ENCODE results near the gene BATF. TPM values are rescaled to one million over a fixed set of nuclear protein-coding genes. Genes with fewer than 3 reads are reported as not detected.
A peak's percentile ranks its signal among the peaks of the same experiment; 100 is the strongest.

Gene BATF
- total RNA-seq, 1 experiment from 2014 or later, result 55.7 TPM

DNA sequence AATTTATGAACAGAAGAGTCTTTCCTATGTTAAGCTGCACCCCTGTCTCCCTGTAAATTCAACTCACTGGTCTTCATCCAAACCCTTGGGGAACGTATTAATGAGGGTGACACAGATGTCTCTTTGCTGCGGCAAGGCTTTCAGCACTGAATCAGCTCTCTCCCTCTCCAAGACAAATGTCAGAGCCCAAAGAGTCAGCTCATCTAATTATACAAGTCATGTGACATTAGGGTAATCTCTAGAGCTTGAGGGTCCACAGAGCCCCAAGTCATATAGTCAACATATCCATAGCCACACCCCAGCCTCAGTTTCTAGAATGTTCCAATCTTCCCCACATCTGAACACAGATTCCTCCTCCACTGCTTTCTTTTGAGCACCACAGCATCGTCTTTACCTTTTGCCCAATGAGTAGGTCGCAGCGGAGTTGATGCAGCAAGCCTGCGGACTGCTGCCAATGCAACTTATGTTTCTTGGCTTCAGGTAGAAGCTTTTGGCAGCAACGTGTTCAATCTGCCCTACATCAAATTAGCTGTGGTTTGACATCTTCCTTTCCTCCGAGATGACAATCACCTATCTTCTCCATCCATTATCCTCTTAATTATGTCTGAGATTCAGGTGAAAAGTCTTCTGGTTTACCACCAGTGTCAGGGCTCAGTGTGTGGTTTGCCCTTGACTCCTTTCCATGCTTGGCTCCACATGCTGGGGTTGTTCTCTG, 5.3 kb downstream of the BATF start:
- Histone ChIP-seq H3K4me3 (no peak overlapping the region), H3K27ac (no peak overlapping the region), H2AFZ (no peak overlapping the region), H3K79me2 (ENCODE audit: low read depth) (peaks cover 40% of the 10 kb centered on the region), H3K4me2 (no peak overlapping the region), H3K9me2 (ENCODE audit: insufficient read depth) (no peaks in the 10 kb centered on the region), H3K9me3 (ENCODE audit: insufficient read depth, low read depth) (no peaks in the 10 kb centered on the region), H3K4me1 (replicated peaks; ENCODE audit: insufficient read depth) (peaks cover 43% of the 10 kb centered on the region), H4K20me1 (ENCODE audit: insufficient read depth) (no peaks in the 10 kb centered on the region), H3K36me3 (ENCODE audit: low read depth) (peaks cover 43% of the 10 kb centered on the region), H3K27me3 (ENCODE audit: insufficient read depth, low read depth) (no peaks in the 10 kb centered on the region), H3F3A (ENCODE audit: insufficient read depth, low read depth) (peaks cover 12% of the 10 kb centered on the region; the same call in 1 of the 2 replicates)
- DNase-seq, result no peak
- TF ChIP-seq, protein P1, sequence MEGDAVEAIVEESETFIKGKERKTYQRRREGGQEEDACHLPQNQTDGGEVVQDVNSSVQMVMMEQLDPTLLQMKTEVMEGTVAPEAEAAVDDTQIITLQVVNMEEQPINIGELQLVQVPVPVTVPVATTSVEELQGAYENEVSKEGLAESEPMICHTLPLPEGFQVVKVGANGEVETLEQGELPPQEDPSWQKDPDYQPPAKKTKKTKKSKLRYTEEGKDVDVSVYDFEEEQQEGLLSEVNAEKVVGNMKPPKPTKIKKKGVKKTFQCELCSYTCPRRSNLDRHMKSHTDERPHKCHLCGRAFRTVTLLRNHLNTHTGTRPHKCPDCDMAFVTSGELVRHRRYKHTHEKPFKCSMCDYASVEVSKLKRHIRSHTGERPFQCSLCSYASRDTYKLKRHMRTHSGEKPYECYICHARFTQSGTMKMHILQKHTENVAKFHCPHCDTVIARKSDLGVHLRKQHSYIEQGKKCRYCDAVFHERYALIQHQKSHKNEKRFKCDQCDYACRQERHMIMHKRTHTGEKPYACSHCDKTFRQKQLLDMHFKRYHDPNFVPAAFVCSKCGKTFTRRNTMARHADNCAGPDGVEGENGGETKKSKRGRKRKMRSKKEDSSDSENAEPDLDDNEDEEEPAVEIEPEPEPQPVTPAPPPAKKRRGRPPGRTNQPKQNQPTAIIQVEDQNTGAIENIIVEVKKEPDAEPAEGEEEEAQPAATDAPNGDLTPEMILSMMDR (conservative IDR thresholded peaks at IDR 0.05), result no peak
- no peak for TF ChIP-seq EZH2 (IDR thresholded peaks at IDR 0.05; ENCODE audit: low read depth)
- intact Hi-C loops (cut with micrococcal nuclease; ENCODE audit: unreplicated experiment), result no loop called here
- ChIA-PET POLR2A (ENCODE audit: unreplicated experiment) (interaction anchor here (0.6 kb wide), 1 partner anchor 956 kb away, joined by 7 read pairs; no protein-coding TSS in a partner anchor), CTCF (no interaction called here)
- BruUV-seq (replicated peaks), result no TSS peak

DNA sequence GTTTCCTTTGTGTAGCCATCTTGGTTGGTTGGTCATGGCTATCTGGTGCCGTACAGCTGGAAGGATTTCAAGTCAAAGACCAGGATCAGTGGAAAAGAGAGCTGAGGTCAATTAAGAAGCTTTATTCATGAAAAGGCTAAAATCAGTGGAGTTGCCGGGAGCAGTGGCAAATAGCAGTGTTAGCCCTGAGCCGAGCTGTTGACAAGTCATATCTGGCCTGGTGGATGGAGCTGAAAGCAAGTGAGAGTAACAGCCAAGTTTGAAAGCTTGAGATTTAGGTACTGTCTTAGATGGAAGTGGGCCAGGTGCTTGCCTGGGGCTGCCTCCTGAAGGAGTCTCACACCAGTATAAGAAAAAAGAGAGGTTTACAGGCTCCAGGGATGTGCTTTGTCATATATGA, 9.0 kb downstream of the BATF start:
- DNase-seq, result no peak
- H3K4me2 ChIP-seq, result peak overlapping the region; percentile 15
- CTCF ChIA-PET, result interaction anchor here (0.6 kb wide), 2 partner anchors 18 to 43 kb away, joined by 3 to 4 read pairs; no protein-coding TSS in a partner anchor
- peaks cover 48% of the 10 kb centered on the region for H3K4me1 ChIP-seq (replicated peaks; ENCODE audit: insufficient read depth)
- POLR2A ChIA-PET (ENCODE audit: unreplicated experiment), result interaction anchor here (0.5 to 0.6 kb wide), 2 partner anchors 9 to 353 kb away, joined by 4 read pairs; partner anchors contain the start of gene BATF
- TF ChIP-seq, protein P1 (conservative IDR thresholded peaks at IDR 0.05), result no peak
- TF ChIP-seq EZH2 (IDR thresholded peaks at IDR 0.05; ENCODE audit: low read depth), result no peak
- H3K36me3 ChIP-seq (ENCODE audit: low read depth), result peaks cover 46% of the 10 kb centered on the region
- BruUV-seq (replicated peaks), result no TSS peak
- no peak overlapping the region for H3K4me3 ChIP-seq
- no peak overlapping the region for H2AFZ ChIP-seq
- H3K79me2 ChIP-seq (ENCODE audit: low read depth), result peaks cover 32% of the 10 kb centered on the region
- peaks cover 3% of the 10 kb centered on the region; the same call in 1 of the 2 replicates for H3K9me3 ChIP-seq (ENCODE audit: insufficient read depth, low read depth)
- intact Hi-C loops (cut with micrococcal nuclease; ENCODE audit: unreplicated experiment), result loop anchor here (1.0 kb wide), 1 partner anchor 10 kb away; no protein-coding TSS in a partner anchor
- no peaks in the 10 kb centered on the region for H3K27me3 ChIP-seq (ENCODE audit: insufficient read depth, low read depth)
- H3K27ac ChIP-seq, result peak overlapping the region; percentile 33
- peaks cover 39% of the 10 kb centered on the region for H3F3A ChIP-seq (ENCODE audit: insufficient read depth, low read depth)
- no peaks in the 10 kb centered on the region for H4K20me1 ChIP-seq (ENCODE audit: insufficient read depth)
- no peaks in the 10 kb centered on the region for H3K9me2 ChIP-seq (ENCODE audit: insufficient read depth)

- peak overlapping the region; percentile 15 for H3K4me2 ChIP-seq
- CTCF ChIA-PET, result interaction anchor here (0.6 kb wide), 2 partner anchors 18 to 43 kb away, joined by 3 to 4 read pairs; no protein-coding TSS in a partner anchor
These were observed 9.5 kb downstream of the BATF start for GRCh38 chr14:75531660-75532317.

More at GRCh38 chr14:75531660-75532317, 9.5 kb downstream of the BATF start:
- intact Hi-C loops (cut with micrococcal nuclease; ENCODE audit: unreplicated experiment), result loop anchor here (1.0 kb wide), 1 partner anchor 10 kb away; no protein-coding TSS in a partner anchor
- Histone ChIP-seq H3F3A (ENCODE audit: insufficient read depth, low read depth) (peaks cover 44% of the 10 kb centered on the region), H3K4me3 (no peak overlapping the region), H4K20me1 (ENCODE audit: insufficient read depth) (no peaks in the 10 kb centered on the region), H3K9me3 (ENCODE audit: insufficient read depth, low read depth) (peaks cover 3% of the 10 kb centered on the region; the same call in 1 of the 2 replicates), H3K36me3 (ENCODE audit: low read depth) (peaks cover 42% of the 10 kb centered on the region), H3K27me3 (ENCODE audit: insufficient read depth, low read depth) (no peaks in the 10 kb centered on the region), H3K27ac (peak overlapping the region; percentile 33), H3K79me2 (ENCODE audit: low read depth) (peaks cover 31% of the 10 kb centered on the region), H3K9me2 (ENCODE audit: insufficient read depth) (no peaks in the 10 kb centered on the region), H2AFZ (no peak overlapping the region), H3K4me1 (replicated peaks; ENCODE audit: insufficient read depth) (peaks cover 54% of the 10 kb centered on the region)
- no TSS peak for BruUV-seq (replicated peaks)
- TF ChIP-seq EZH2 (IDR thresholded peaks at IDR 0.05; ENCODE audit: low read depth), result no peak
- TF ChIP-seq, protein P1 (conservative IDR thresholded peaks at IDR 0.05), result no peak
- peak in 1 of 2 experiments; percentile 76 for DNase-seq
- POLR2A ChIA-PET (ENCODE audit: unreplicated experiment), result interaction anchor here (0.5 to 0.6 kb wide), 2 partner anchors 9 to 352 kb away, joined by 4 read pairs; partner anchors contain the start of gene BATF
